ENCODE results near the gene DTX1. TPM values are rescaled to one million over a fixed set of nuclear protein-coding genes. Genes with fewer than 3 reads are reported as not detected.

The DTX1 gene
- polyA plus RNA-seq, 1 donor (not counting 4 experiments of a cell fraction or from before 2014, with no cell fraction given), result not detected

GRCh38 chr12:113108308-113108707, 51.8 kb downstream of the DTX1 start:
- DNase-seq (ENCODE audit: low read depth, low spot score) (no peak), FAIRE-seq (no peak)
- Histone ChIP-seq H3K36me3 (ENCODE audit: control insufficient read depth in 2 of 2, extremely low read depth in 1 of 2, insufficient read depth in 2 of 2, low read length in 2 of 2) (no peaks in the 10 kb centered on the region), H3K9ac (ENCODE audit: control insufficient read depth, extremely low read depth, insufficient read depth, low read length) (no peak overlapping the region), H3K4me2 (ENCODE audit: control insufficient read depth, extremely low read depth, insufficient read depth, low read depth, low read length) (no peak overlapping the region), H3K9me1 (ENCODE audit: control insufficient read depth, extremely low read depth, insufficient read depth, low read length) (no peaks in the 10 kb centered on the region), H3K4me3 (ENCODE audit: control insufficient read depth in 2 of 3, extremely low read depth in 1 of 3, insufficient read depth in 2 of 3, low read depth in 1 of 3, low read length in 3 of 3) (no peak overlapping the region), H4K20me1 (ENCODE audit: control insufficient read depth, extremely low read depth, insufficient read depth, low read length) (no peaks in the 10 kb centered on the region), H3K9me3 (ENCODE audit: control insufficient read depth, low read depth, low read length) (no peaks in the 10 kb centered on the region), H2AFZ (ENCODE audit: control insufficient read depth, low read length) (no peak overlapping the region), H3K27ac (ENCODE audit: control insufficient read depth, insufficient read depth, low read length) (no peak overlapping the region), H3K27me3 (ENCODE audit: control insufficient read depth, extremely low read depth, insufficient read depth, low read length) (peaks cover 17% of the 10 kb centered on the region), H3K4me1 (ENCODE audit: control insufficient read depth, extremely low read depth, insufficient read depth, low read length) (no peaks in the 10 kb centered on the region), H3K79me2 (ENCODE audit: control insufficient read depth, insufficient read depth, low read length) (no peaks in the 10 kb centered on the region)
- dilution Hi-C loops (cut with MboI; ENCODE audit: extremely low pct_ligation_motif_present, low sequenced_read_pairs), result no loop called here
- TF ChIP-seq EZH2 (IDR thresholded peaks at IDR 0.05; ENCODE audit: low read length) (no peak), CTCF (optimal IDR thresholded peaks at IDR 0.05 in 1 of 3, IDR thresholded peaks at IDR 0.05 in 1 of 3, conservative IDR thresholded peaks at IDR 0.05 in 1 of 3; ENCODE audit: extremely low read depth in 1 of 3, insufficient read depth in 2 of 3, low read length in 3 of 3) (no peak)

DNA sequence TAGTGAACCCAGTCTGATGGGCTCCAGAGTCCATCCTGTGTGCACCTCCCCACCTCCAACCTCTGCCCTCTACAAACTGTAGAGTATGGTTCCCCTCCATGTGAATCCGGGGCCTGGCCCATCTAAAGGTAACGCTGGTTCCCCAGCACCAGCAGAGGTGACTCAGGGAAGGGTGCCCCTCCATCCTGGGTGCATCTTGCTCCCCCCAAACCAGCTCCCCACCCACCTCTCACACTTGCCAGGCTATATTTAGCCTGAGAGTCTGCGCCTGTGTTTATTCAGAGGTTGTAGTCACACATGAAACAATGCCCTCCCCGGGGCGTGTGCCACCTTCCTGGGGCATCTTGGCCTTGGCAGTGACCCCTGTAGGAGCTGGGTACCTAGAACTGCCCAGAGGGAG, 52.8 kb downstream of the DTX1 start:
- H3K4me1 ChIP-seq (ENCODE audit: control insufficient read depth, extremely low read depth, insufficient read depth, low read length), result no peaks in the 10 kb centered on the region
- TF ChIP-seq CTCF (optimal IDR thresholded peaks at IDR 0.05 in 1 of 3, IDR thresholded peaks at IDR 0.05 in 1 of 3, conservative IDR thresholded peaks at IDR 0.05 in 1 of 3; ENCODE audit: extremely low read depth in 1 of 3, insufficient read depth in 2 of 3, low read length in 3 of 3) (no peak), EZH2 (IDR thresholded peaks at IDR 0.05; ENCODE audit: low read length) (no peak)
- no peaks in the 10 kb centered on the region for H3K9me1 ChIP-seq (ENCODE audit: control insufficient read depth, extremely low read depth, insufficient read depth, low read length)

More for the DNA sequence above, 52.8 kb downstream of the DTX1 start:
- Histone ChIP-seq H3K4me3 (ENCODE audit: control insufficient read depth in 2 of 3, extremely low read depth in 1 of 3, insufficient read depth in 2 of 3, low read depth in 1 of 3, low read length in 3 of 3) (no peak overlapping the region), H3K9me3 (ENCODE audit: control insufficient read depth, low read depth, low read length) (no peaks in the 10 kb centered on the region), H3K79me2 (ENCODE audit: control insufficient read depth, insufficient read depth, low read length) (no peaks in the 10 kb centered on the region), H3K27me3 (ENCODE audit: control insufficient read depth, extremely low read depth, insufficient read depth, low read length) (peaks cover 17% of the 10 kb centered on the region), H4K20me1 (ENCODE audit: control insufficient read depth, extremely low read depth, insufficient read depth, low read length) (no peaks in the 10 kb centered on the region), H3K4me2 (ENCODE audit: control insufficient read depth, extremely low read depth, insufficient read depth, low read depth, low read length) (no peak overlapping the region), H2AFZ (ENCODE audit: control insufficient read depth, low read length) (no peak overlapping the region), H3K36me3 (ENCODE audit: control insufficient read depth in 2 of 2, extremely low read depth in 1 of 2, insufficient read depth in 2 of 2, low read length in 2 of 2) (no peaks in the 10 kb centered on the region), H3K27ac (ENCODE audit: control insufficient read depth, insufficient read depth, low read length) (no peak overlapping the region), H3K9ac (ENCODE audit: control insufficient read depth, extremely low read depth, insufficient read depth, low read length) (no peak overlapping the region)
- no peak for DNase-seq (ENCODE audit: low read depth, low spot score)
- FAIRE-seq, result no peak
- dilution Hi-C loops (cut with MboI; ENCODE audit: extremely low pct_ligation_motif_present, low sequenced_read_pairs), result no loop called here

Measured in keratinocyte (primary cell).